HuH-7.5 (cell line): ENCODE data around the gene MOCS1.

Experiments
- DNase-seq: peaks from one replicate; pipeline ENCODE4 v3.0.0; 2011; ENCODE audit warnings: low spot score

MOCS1 gene

GRCh38 chr6:39948199-39948791 lies 14.0 kb upstream of the MOCS1 start:
- DNase-seq: no peak

- no peak for DNase-seq
Measured at GRCh38 chr6:39947611-39948068, 13.4 kb upstream of the MOCS1 start.

DNA sequence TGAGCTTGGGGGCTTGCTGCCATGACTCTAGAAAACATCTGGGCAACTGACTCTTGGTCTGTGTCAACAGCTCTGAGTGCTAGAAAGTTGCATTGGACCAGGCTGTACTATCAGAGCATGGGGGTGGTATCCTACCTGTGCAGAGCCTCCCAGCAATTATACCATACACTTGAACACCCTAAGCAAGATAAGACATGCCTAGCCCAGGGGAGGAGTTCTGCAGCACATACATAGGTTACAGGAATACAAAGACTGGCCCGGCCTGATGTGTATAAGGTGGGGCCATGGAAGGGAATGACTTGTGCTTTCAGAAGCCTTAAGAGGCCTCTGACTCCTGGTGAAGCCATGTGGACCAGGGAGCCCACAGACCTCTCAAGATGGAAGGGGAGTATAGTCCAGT lies 11.4 kb upstream of the MOCS1 start:
- no peak for DNase-seq

- no peak for DNase-seq
Measured at GRCh38 chr6:39942903-39943580, 8.8 kb upstream of the MOCS1 start.

DNA sequence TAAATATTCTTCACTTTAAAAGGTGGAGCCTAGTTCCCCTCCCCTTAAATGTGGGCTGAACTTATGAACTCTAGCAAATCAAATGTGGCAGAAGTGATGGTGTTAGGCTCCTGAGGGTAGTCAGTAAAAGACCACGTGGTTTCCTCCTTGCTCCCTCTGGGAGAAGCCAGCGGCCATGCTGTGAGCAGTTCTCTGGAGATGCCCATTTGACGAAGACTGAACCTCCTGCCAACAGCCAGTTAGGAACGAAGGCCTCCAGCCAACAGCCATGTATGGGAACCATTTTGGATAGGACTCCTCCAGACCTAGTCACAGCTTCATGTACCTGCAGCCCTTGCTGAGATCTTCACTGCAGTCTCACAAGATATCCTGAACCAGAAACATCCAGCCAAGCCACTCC lies 7.6 kb upstream of the MOCS1 start:
- DNase-seq: no peak

GRCh38 chr6:39941138-39941537 lies 6.9 kb upstream of the MOCS1 start:
- no peak for DNase-seq

GRCh38 chr6:39938773-39939654 lies 4.8 kb upstream of the MOCS1 start:
- DNase-seq: no peak

- DNase-seq: no peak
Measured at GRCh38 chr6:39937686-39938333, 3.5 kb upstream of the MOCS1 start.

GRCh38 chr6:39936857-39937256 lies 2.6 kb upstream of the MOCS1 start:
- no peak for DNase-seq

DNA sequence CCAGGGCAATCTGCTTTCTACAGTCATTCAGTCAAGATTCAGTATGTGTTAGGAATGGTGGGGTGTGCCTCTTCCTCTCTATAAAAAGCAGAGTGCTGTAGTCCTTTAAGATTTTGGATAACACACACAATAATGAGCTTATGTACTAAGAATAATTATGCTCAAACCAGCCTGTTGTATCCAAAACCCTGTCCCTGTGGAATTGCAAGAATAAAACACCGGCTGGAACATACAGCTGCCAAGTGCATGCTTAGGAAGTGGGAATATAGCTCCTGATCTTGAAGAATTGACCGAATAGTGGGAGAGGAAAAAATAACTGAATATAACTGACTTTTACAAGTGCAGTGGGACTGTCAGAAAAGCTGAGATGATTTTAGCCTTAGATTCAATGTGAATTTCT lies 979 bp upstream of the MOCS1 start:
- no peak for DNase-seq

- no peak for DNase-seq
Measured at GRCh38 chr6:39933669-39934130, 562 bp downstream of the MOCS1 start.

DNA sequence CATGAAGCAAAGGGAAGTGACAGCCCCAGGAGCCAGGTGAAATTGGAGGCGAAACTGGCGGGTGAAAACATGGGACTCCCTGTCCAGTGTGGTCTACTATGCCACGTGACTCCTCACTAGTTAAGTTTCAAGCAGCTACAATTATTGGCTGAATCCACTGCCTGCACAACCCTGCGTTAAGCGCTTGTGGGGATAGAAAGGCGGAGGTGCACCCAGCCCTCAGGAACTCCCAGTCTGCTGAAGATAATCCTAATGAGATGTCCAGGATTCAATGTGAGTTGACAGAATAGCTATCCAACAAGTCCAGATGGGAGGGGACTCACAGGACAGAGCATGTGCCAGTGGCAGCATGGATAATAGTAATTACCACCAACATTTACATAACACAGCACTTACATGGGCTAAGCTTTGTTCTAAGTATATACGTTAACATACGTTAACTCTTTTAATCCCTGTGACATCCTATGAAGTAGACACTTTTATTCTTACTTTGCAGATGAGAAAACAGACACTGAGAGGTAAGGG lies 1.8 kb downstream of the MOCS1 start:
- no peak for DNase-seq

GRCh38 chr6:39931607-39932006 lies 2.7 kb downstream of the MOCS1 start:
- no peak for DNase-seq

DNA sequence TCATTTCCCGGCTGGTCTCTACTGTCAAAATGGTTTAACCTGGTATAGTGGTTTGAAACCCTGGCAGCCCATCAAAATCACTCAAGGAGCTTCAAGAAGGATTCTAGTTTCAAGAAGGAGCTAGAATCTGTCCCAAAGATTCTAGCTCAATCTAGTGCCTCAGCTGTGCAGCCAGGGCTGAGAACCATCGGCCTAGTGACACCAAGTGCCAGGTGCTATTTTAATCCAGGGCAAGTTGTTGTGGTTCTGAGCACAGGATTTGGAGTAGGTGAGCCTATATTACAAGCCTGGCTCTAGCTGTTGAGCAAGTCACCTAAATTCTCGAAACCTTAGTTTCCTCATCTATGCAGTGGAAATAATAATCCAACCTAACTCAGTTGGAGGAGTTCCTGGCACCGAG lies 3.7 kb downstream of the MOCS1 start:
- DNase-seq: no peak

GRCh38 chr6:39929733-39930461 lies 4.4 kb downstream of the MOCS1 start:
- DNase-seq: no peak

GRCh38 chr6:39929039-39929732 lies 5.1 kb downstream of the MOCS1 start:
- DNase-seq: no peak

GRCh38 chr6:39927159-39927558 lies 7.1 kb downstream of the MOCS1 start:
- DNase-seq: no peak

DNA sequence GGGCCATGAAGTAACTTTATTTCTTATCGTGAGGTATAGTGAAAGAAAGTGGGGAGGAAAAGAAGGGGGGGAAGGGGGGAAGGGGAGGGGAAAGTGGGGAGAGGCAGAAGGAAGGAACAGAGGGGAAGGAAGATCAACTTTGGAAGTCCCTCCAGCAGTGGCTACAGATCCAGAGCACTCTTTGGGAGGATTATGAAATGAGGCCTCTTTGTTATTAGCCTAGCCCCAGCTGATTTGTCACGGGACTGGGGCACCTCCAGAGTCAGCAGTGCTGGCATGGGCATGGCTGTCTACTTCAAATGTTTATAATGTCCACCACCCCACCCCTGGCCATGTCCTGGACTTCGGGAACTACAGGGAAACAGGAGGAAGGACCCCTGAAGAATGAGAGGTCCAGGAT lies 7.6 kb downstream of the MOCS1 start:
- DNase-seq: no peak

DNA sequence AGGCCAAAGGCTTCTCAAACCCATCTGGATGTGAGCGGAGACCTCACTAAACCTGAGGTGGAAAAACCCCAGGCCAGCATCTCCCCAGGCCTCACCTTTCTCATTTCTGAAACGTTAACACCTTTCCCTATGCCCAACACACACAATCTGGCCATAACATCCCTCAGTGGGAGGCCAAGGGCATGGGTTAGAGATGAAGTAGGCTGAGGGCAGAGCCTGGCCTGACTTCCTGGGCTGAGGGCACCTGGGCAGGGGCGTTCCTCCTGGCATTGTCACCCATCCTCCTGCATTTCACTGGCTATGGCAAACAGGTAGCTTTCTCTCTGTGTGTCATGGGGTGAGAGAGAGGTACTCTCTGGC lies 8.4 kb downstream of the MOCS1 start:
- DNase-seq: no peak

DNA sequence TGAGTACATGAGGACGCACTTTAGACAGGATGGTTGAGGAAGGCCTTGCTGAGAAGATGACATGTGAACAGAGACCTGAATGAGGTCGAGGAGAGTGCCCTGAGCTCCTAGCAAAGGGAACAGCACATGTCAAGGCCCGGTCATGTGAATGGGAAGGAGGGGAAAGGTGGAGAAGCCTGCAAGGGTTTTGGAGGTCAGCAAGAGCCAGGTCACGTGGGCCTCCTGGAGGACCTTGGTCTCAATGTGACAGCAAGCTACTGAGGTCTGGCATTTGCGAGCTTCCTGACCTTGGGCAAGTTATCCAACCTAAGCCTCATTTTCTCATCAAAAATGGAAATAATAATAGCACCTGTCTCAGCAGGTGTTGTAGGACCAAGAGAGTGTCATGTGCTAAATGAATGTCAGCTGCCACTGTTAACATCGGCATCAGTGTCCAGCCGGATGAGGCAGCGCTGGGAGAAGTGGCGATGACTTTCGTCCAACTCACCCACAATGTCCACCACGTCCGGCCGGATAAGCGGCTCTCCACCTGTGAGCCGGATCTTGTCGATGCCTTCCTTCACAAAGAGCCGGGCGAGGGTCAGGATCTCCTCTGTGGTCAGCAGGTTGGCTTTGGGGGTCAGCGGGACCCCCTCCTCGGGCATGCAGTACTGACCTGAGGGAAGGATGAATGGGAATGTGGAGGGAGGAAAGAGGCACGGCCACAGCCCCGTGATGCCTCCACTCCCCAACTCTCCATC lies 8.9 kb downstream of the MOCS1 start:
- no peak for DNase-seq
